Activated CD8-positive, alpha-beta T cell treated with anti-CD3 and anti-CD28 coated beads for 36 hours (primary cell): ENCODE results near the gene KRTAP9-4. TPM values are rescaled to one million over a fixed set of nuclear protein-coding genes. Genes with fewer than 3 reads are reported as not detected.

ENCODE experiments used
- ATAC-seq: fragments of 200-7000 bp; cut with Tn5 transposase; one replicate; pipeline ENCODE4 v1.10.0; 2021; ENCODE audit warnings: mild to moderate bottlenecking, moderate library complexity
- CTCF ChIA-PET: fragments of 350-600 bp; sonication (Branson Sonifier 250); formaldehyde crosslinking; loops from one replicate; lab custom pipeline; 2021; ENCODE audit warnings: antibody characterized with exemption; lab: Charles Lee
- POLR2A ChIA-PET: fragments of 350-600 bp; sonication (Branson Sonifier 250); formaldehyde crosslinking; loops from one replicate; lab custom pipeline; 2021; ENCODE audit warnings: antibody characterized with exemption; lab: Charles Lee
- DNase-seq: peaks from one replicate; pipeline ENCODE4 v3.0.0-alpha.2; 2020
- H3K27ac Mint-ChIP-seq: one replicate; pipeline ENCODE4 v1.8.0; 2021; ENCODE audit warnings: mild to moderate bottlenecking, mixed read lengths
- H3K27me3 Mint-ChIP-seq: one replicate; pipeline ENCODE4 v1.8.0; 2021; ENCODE audit warnings: mixed read lengths
- H3K36me3 Mint-ChIP-seq: one replicate; pipeline ENCODE4 v1.8.0; 2021; ENCODE audit warnings: low read depth, mixed read lengths
- H3K4me1 Mint-ChIP-seq: one replicate; pipeline ENCODE4 v1.8.0; 2021; ENCODE audit warnings: low read depth, mixed read lengths
- H3K4me3 Mint-ChIP-seq: one replicate; pipeline ENCODE4 v1.8.0; 2021; ENCODE audit warnings: mild to moderate bottlenecking, moderate library complexity, mixed read lengths
- H3K9me3 Mint-ChIP-seq: one replicate; pipeline ENCODE4 v1.8.0; 2021; ENCODE audit warnings: mixed read lengths
- intact Hi-C: fragments of 100-400 bp; cut with micrococcal nuclease; formaldehyde crosslinking; loops from one replicate; pipeline ENCODE4 v1.10.0; 2022
- total RNA-seq, 2 experiments: library from RNA; stranded (reverse); gene quantifications; one replicate each; pipeline ENCODE4 v1.2.3, GENCODE V29; 2021
- TF ChIP-seq, protein P1 (sequence below): fragments of 200-600 bp; IDR thresholded peaks from one replicate; pipeline ENCODE4 v1.8.0; 2022; ENCODE audit warnings: antibody characterized with exemption, mild to moderate bottlenecking

The KRTAP9-4 gene
- total RNA-seq, 2 experiments from 2014 or later, result not detected

DNA sequence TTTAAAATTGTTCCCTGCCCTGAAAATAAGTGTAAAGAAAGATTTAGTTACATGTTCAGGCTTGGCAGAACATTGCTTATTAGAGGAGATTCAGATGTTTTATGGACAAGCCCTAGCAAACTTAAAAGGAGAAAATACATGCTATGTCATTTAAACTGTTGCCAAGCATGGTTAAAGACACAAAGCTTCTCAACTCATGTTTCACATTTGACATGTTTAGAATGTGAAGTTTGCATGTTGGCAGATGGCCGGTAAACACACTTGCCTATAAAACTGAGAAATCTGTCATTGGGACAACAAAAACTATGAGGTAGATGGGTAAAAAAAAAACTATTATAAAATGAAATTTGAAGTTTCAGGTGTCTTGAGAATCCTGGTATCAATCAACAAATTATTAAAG, 47.4 kb downstream of the KRTAP9-4 start:
- no peak for ATAC-seq
- Mint-ChIP-seq H3K4me1 (peaks cover 9% of the 10 kb centered on the region), H3K27me3 (no peaks in the 10 kb centered on the region), H3K9me3 (peaks cover 2% of the 10 kb centered on the region), H3K4me3 (no peak overlapping the region), H3K27ac (no peak overlapping the region), H3K36me3 (no peaks in the 10 kb centered on the region)
- ChIA-PET POLR2A (no interaction called here), CTCF (no interaction called here)
- DNase-seq, result no peak
- TF ChIP-seq, protein P1, sequence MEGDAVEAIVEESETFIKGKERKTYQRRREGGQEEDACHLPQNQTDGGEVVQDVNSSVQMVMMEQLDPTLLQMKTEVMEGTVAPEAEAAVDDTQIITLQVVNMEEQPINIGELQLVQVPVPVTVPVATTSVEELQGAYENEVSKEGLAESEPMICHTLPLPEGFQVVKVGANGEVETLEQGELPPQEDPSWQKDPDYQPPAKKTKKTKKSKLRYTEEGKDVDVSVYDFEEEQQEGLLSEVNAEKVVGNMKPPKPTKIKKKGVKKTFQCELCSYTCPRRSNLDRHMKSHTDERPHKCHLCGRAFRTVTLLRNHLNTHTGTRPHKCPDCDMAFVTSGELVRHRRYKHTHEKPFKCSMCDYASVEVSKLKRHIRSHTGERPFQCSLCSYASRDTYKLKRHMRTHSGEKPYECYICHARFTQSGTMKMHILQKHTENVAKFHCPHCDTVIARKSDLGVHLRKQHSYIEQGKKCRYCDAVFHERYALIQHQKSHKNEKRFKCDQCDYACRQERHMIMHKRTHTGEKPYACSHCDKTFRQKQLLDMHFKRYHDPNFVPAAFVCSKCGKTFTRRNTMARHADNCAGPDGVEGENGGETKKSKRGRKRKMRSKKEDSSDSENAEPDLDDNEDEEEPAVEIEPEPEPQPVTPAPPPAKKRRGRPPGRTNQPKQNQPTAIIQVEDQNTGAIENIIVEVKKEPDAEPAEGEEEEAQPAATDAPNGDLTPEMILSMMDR, result no peak
- intact Hi-C loops, result no loop called here

DNA sequence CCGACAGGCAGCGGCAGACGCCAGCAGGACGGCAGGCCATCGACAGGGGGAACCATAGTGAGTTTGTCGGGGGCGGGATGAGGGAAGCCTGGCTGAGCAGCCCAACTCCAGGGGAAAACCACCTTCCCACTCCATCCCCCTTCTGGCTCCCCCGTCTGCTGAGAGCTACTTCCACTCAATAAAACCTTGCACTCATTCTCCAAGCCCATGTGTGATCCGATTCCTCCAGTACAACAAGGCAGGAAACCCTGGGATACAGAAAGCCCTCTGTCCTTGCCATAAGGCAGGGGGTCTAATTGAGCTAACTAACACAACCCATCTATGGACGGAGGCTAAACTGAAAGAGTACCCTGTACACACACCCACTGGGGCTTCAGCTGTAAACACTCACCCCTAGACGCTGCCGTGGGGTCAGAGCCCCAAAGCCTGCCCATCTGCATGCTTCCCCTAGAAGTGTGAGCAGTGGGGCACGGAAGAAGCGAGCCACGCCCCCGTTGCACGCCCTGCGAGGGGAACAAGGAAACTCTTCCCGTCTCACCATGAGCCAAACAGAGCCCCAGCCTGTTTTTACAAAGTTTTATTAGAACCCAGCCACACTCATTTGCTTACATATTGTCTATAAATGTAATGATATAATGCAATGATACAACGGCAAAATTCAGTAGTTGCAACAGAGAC, 49.1 kb downstream of the KRTAP9-4 start:
- intact Hi-C loops, result no loop called here
- peaks cover 2% of the 10 kb centered on the region for H3K9me3 Mint-ChIP-seq
- no peak overlapping the region for H3K4me3 Mint-ChIP-seq
- peaks cover 11% of the 10 kb centered on the region for H3K4me1 Mint-ChIP-seq
- H3K36me3 Mint-ChIP-seq, result no peaks in the 10 kb centered on the region
- no peaks in the 10 kb centered on the region for H3K27me3 Mint-ChIP-seq
- DNase-seq (no peak), ATAC-seq (no peak)
- POLR2A ChIA-PET, result no interaction called here
- TF ChIP-seq, protein P1, result no peak
- no peak overlapping the region for H3K27ac Mint-ChIP-seq
- CTCF ChIA-PET, result no interaction called here

Other genes with a start within 250 kb of the KRTAP9-4 start
- gene KRTAP3-2, start 249.8 kb upstream of the KRTAP9-4 start, total RNA-seq, result not detected
- not detected for gene KRTAP3-1, start 240.6 kb upstream of the KRTAP9-4 start, total RNA-seq
- gene KRTAP1-5, start 222.5 kb upstream of the KRTAP9-4 start, total RNA-seq, result not detected
- not detected for gene KRTAP1-4, start 219.5 kb upstream of the KRTAP9-4 start, total RNA-seq
- gene KRTAP1-3, start 214.8 kb upstream of the KRTAP9-4 start, total RNA-seq, result not detected
- gene KRTAP1-1, start 208.2 kb upstream of the KRTAP9-4 start, total RNA-seq, result not detected
- not detected for gene KRTAP2-1, start 202.4 kb upstream of the KRTAP9-4 start, total RNA-seq
- gene KRTAP2-2, start 194.5 kb upstream of the KRTAP9-4 start, total RNA-seq, result not detected
- not detected for gene KRTAP2-3, start 189.6 kb upstream of the KRTAP9-4 start, total RNA-seq
- not detected for gene KRTAP2-4, start 183.8 kb upstream of the KRTAP9-4 start, total RNA-seq
- gene KRTAP4-7, start 165.5 kb upstream of the KRTAP9-4 start, total RNA-seq, result not detected
- gene KRTAP4-8, start 151.5 kb upstream of the KRTAP9-4 start, total RNA-seq, result not detected
- not detected for gene KRTAP4-16, start 147.5 kb upstream of the KRTAP9-4 start, total RNA-seq
- gene KRTAP4-9, start 144.3 kb upstream of the KRTAP9-4 start, total RNA-seq, result not detected
- not detected for gene KRTAP4-11, start 131.3 kb upstream of the KRTAP9-4 start, total RNA-seq
- not detected for gene KRTAP4-12, start 125.5 kb upstream of the KRTAP9-4 start, total RNA-seq
- not detected for gene KRTAP4-6, start 109.1 kb upstream of the KRTAP9-4 start, total RNA-seq
- not detected for gene KRTAP4-5, start 99.9 kb upstream of the KRTAP9-4 start, total RNA-seq
- gene KRTAP4-4, start 88.9 kb upstream of the KRTAP9-4 start, total RNA-seq, result not detected
- not detected for gene KRTAP4-3, start 81.5 kb upstream of the KRTAP9-4 start, total RNA-seq
- not detected for gene KRTAP4-2, start 71.5 kb upstream of the KRTAP9-4 start, total RNA-seq
- gene KRTAP4-1, start 64.8 kb upstream of the KRTAP9-4 start, total RNA-seq, result not detected
- not detected for gene KRTAP9-1, start 59.8 kb upstream of the KRTAP9-4 start, total RNA-seq
- not detected for gene KRTAP9-2, start 23.0 kb upstream of the KRTAP9-4 start, total RNA-seq
- not detected for gene KRTAP9-3, start 17.2 kb upstream of the KRTAP9-4 start, total RNA-seq
- not detected for gene KRTAP9-8, start 11.7 kb upstream of the KRTAP9-4 start, total RNA-seq
- gene KRTAP9-9, start 5.7 kb downstream of the KRTAP9-4 start, total RNA-seq, result not detected
- not detected for gene KRTAP9-6, start 15.7 kb downstream of the KRTAP9-4 start, total RNA-seq
- not detected for gene KRTAP9-7, start 26.0 kb downstream of the KRTAP9-4 start, total RNA-seq
- gene KRTAP29-1, start 53.2 kb downstream of the KRTAP9-4 start, total RNA-seq, result not detected
- not detected for gene KRTAP16-1, start 59.6 kb downstream of the KRTAP9-4 start, total RNA-seq
- not detected for gene KRTAP17-1, start 66.0 kb downstream of the KRTAP9-4 start, total RNA-seq
- not detected for gene KRT33A, start 101.1 kb downstream of the KRTAP9-4 start, total RNA-seq
- not detected for gene KRT33B, start 120.1 kb downstream of the KRTAP9-4 start, total RNA-seq
- not detected for gene KRT34, start 132.6 kb downstream of the KRTAP9-4 start, total RNA-seq
- not detected for gene KRT31, start 147.9 kb downstream of the KRTAP9-4 start, total RNA-seq
- gene KRT37, start 174.9 kb downstream of the KRTAP9-4 start, total RNA-seq, result not detected
- not detected for gene KRT38, start 191.3 kb downstream of the KRTAP9-4 start, total RNA-seq
- gene KRT32, start 217.7 kb downstream of the KRTAP9-4 start, total RNA-seq, result not detected
- gene KRT35, start 231.5 kb downstream of the KRTAP9-4 start, total RNA-seq, result not detected
- gene KRT36, start 240.2 kb downstream of the KRTAP9-4 start, total RNA-seq, result not detected